Measurements from ENCODE around the gene PNPLA2. TPM values are rescaled to one million over a fixed set of nuclear protein-coding genes. Genes with fewer than 3 reads are reported as not detected.
A peak's percentile ranks its signal among the peaks of the same experiment; 100 is the strongest.

Gene PNPLA2
- total and polyA plus RNA-seq, 2 of the 8 experiments (the other 6 are each of a cell fraction or from before 2014, with no cell fraction given), result 30.9 to 62.1 TPM

DNA sequence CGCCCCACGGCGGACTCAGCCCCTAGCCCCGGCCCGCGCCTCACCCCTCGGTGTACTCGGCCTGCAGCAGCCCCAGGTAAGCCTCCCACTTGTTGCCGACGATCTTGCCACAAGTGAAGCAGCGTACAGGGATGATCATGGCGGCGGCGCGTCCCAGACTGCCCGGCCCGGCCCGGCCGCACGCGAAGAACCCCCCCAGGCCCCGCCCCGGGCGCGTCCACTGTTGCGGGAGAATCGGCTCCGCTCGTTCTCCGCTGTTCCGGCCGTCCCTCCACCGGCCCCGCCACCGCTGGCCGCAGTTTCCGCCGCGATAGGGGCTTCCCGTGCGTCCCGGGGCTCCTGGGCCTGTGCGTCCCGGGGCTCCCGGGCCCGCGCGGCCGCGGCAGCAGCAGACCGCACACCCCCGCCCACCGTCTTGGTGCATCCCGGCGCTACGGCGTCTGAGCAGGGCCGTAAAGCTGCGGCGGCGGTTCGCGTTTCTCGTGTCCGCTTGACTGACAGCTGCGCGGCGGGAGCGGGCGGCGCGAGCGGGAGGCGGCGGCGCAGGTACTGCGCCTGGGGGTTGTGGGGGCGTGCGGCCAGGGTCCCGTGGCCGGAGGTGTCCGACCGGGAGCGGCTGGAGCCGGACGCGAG lies 23.8 kb downstream of the PNPLA2 start, which contains the start of the genes POLR2L and TSPAN4 (continued):
- TF ChIP-seq FOSL1 (IDR thresholded peaks at IDR 0.05; ENCODE audit: insufficient read depth, low read depth, low read length) (no peak), TAF1 (IDR thresholded peaks at IDR 0.05; ENCODE audit: low read depth, low read length) (peak; percentile 99), E2F6 (IDR thresholded peaks at IDR 0.05) (no peak), SIX5 (IDR thresholded peaks at IDR 0.05; ENCODE audit: low read depth, low read length) (no peak), CTBP2 (IDR thresholded peaks at IDR 0.05; ENCODE audit: borderline replicate concordance, insufficient read depth, insufficient read length, low read length) (no peak), SAP30 (IDR thresholded peaks at IDR 0.05; ENCODE audit: insufficient read depth, insufficient replicate concordance, low read length) (no peak), CHD2 (IDR thresholded peaks at IDR 0.05; ENCODE audit: low read length) (0 out of 2 replicates have a peak, but pooled peaks have one; percentile 20), ASH2L (IDR thresholded peaks at IDR 0.05; ENCODE audit: low read length) (peak; percentile 28), CHD1 (IDR thresholded peaks at IDR 0.05; ENCODE audit: low read depth, low read length) (peak; percentile 93), SP1 (IDR thresholded peaks at IDR 0.05; ENCODE audit: low read depth, low read length) (no peak), CBX5 (IDR thresholded peaks at IDR 0.05; ENCODE audit: low read depth, low read length) (no peak), NRF1 (IDR thresholded peaks at IDR 0.05; ENCODE audit: low read depth, low read length) (no peak), POU5F1 (IDR thresholded peaks at IDR 0.05; ENCODE audit: low read depth, low read length) (no peak), RNF2 (IDR thresholded peaks at IDR 0.05; ENCODE audit: borderline replicate concordance, low read depth, low read length, missing control alignments, poor library complexity, severe bottlenecking) (no peak), JUN (IDR thresholded peaks at IDR 0.05; ENCODE audit: low read depth, low read length) (no peak), KDM4A (IDR thresholded peaks at IDR 0.05; ENCODE audit: low read depth, low read length, severe bottlenecking) (no peak), MAFK (IDR thresholded peaks at IDR 0.05; ENCODE audit: low read depth, low read length) (no peak), RFX5 (IDR thresholded peaks at IDR 0.05; ENCODE audit: borderline replicate concordance, low read depth, low read length) (no peak), JUND (IDR thresholded peaks at IDR 0.05; ENCODE audit: low read length) (peak; percentile 95), PHF8 (conservative IDR thresholded peaks at IDR 0.05; ENCODE audit: low read depth, low read length) (peak; percentile 94), SP4 (IDR thresholded peaks at IDR 0.05; ENCODE audit: low read length) (no peak), KDM5A (IDR thresholded peaks at IDR 0.05; ENCODE audit: low read length) (no peak), RXRA (IDR thresholded peaks at IDR 0.05; ENCODE audit: insufficient read depth, low read depth, low read length) (no peak), POLR2A (IDR thresholded peaks at IDR 0.05; ENCODE audit: control extremely low read depth in 1 of 2, low read depth in 2 of 2, low read length in 2 of 2) (peak in 1 of 2 experiments; percentile 97; a peak in 2 of 3 replicates), TBP (IDR thresholded peaks at IDR 0.05; ENCODE audit: low read depth, low read length) (peak; percentile 95), CEBPB (IDR thresholded peaks at IDR 0.05; ENCODE audit: low read depth, low read length) (0 out of 2 replicates have a peak, but pooled peaks have one; percentile 19)

Measured in H1 (cell line).